Measurements from ENCODE around the gene SGSM2. TPM values are rescaled to one million over a fixed set of nuclear protein-coding genes. Genes with fewer than 3 reads are reported as not detected.
A peak's percentile ranks its signal among the peaks of the same experiment; 100 is the strongest.

Gene SGSM2
- total and polyA plus RNA-seq, 2 of the 13 experiments (the other 11 are each of a cell fraction or from before 2014, with no cell fraction given): 30.4 to 51.3 TPM

DNA sequence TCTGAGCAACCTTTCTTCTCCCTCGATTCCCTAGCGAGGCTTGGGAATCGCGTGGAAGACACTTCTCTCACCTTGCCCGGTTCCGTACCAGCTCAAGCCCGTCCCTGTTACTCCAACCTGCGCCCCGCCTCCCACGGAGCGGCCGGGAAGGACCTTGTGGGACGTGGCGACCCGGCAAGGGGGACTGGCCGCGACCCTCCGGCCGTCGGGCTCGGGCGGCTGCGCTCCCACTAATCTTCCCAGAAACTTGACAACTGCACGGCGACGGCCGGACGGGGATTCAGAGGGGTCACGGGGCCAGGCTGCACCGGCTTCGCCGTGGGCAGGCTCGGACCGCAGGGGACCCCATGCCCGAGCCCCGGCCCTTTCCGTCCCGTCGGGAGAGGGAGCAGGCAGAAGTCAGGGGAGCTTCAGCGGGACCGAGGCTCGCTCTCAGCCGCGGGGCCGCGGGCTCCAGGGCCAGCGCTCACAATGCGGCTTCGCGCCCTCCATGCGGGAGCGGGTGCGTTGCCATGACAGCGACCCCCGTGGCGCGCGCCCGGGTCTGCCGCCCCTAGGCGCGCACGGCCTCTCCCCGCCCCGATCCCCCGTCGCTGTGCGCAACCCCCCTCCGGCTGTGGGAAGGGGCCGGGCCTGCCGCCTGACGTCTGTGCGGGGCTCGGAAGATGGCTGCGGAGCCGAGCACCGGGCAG, at the start of gene SGSM2 (continued):
- TF ChIP-seq PRDM15 (CRISPR knock-in tag; IDR thresholded peaks at IDR 0.05) (0 out of 2 replicates have a peak, but pooled peaks have one; percentile 39), CREB3 (CRISPR knock-in tag; IDR thresholded peaks at IDR 0.05) (no peak), ZNF737 (CRISPR knock-in tag; IDR thresholded peaks at IDR 0.05; ENCODE audit: borderline replicate concordance) (no peak), ZNF674 (CRISPR knock-in tag; IDR thresholded peaks at IDR 0.05; ENCODE audit: low read depth) (no peak), RFX1 (IDR thresholded peaks at IDR 0.05) (peak; percentile 56; the same call in 1 of the 2 replicates), ZNF460 (CRISPR knock-in tag; IDR thresholded peaks at IDR 0.05; ENCODE audit: borderline replicate concordance) (no peak), ZC3H13 (CRISPR knock-in tag; IDR thresholded peaks at IDR 0.05) (0 out of 2 replicates have a peak, but pooled peaks have one; percentile 9), KDM3A (CRISPR knock-in tag; IDR thresholded peaks at IDR 0.05; ENCODE audit: low read depth) (0 out of 2 replicates have a peak, but pooled peaks have one; percentile 9), MTA1 (CRISPR knock-in tag; IDR thresholded peaks at IDR 0.05; ENCODE audit: borderline replicate concordance) (no peak), MXD4 (CRISPR knock-in tag; IDR thresholded peaks at IDR 0.05) (no peak), ZNF550 (CRISPR knock-in tag; IDR thresholded peaks at IDR 0.05; ENCODE audit: borderline replicate concordance) (no peak; the same call in 1 of the 2 replicates), CCAR2 (optimal IDR thresholded peaks at IDR 0.05; ENCODE audit: low read depth, low read length) (no peak), IKZF4 (CRISPR knock-in tag; IDR thresholded peaks at IDR 0.05; ENCODE audit: borderline replicate concordance, low read depth, not compliant biosample characterization) (peak; percentile 20), SAP130 (CRISPR knock-in tag; IDR thresholded peaks at IDR 0.05; ENCODE audit: low read depth) (0 out of 2 replicates have a peak, but pooled peaks have one; percentile 28), NFE2L2 (IDR thresholded peaks at IDR 0.05; ENCODE audit: low read length) (no peak), HINFP (CRISPR knock-in tag; IDR thresholded peaks at IDR 0.05; ENCODE audit: low read depth) (no peak), ZNF660 (CRISPR knock-in tag; IDR thresholded peaks at IDR 0.05; ENCODE audit: borderline replicate concordance, low read depth) (0 out of 2 replicates have a peak, but pooled peaks have one; percentile 12), ELK4 (CRISPR knock-in tag; IDR thresholded peaks at IDR 0.05; ENCODE audit: borderline replicate concordance) (no peak), MYNN (CRISPR knock-in tag; IDR thresholded peaks at IDR 0.05; ENCODE audit: low read depth) (no peak)
- TF ChIP-seq, protein P1, sequence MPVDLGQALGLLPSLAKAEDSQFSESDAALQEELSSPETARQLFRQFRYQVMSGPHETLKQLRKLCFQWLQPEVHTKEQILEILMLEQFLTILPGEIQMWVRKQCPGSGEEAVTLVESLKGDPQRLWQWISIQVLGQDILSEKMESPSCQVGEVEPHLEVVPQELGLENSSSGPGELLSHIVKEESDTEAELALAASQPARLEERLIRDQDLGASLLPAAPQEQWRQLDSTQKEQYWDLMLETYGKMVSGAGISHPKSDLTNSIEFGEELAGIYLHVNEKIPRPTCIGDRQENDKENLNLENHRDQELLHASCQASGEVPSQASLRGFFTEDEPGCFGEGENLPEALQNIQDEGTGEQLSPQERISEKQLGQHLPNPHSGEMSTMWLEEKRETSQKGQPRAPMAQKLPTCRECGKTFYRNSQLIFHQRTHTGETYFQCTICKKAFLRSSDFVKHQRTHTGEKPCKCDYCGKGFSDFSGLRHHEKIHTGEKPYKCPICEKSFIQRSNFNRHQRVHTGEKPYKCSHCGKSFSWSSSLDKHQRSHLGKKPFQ (CRISPR knock-in tag; IDR thresholded peaks at IDR 0.05; ENCODE audit: insufficient replicate concordance): no peak

Data from HepG2 (cell line).